Adipose tissue (tissue), 3 donors: ENCODE results near the gene PUS1. TPM values are rescaled to one million over a fixed set of nuclear protein-coding genes. Genes with fewer than 3 reads are reported as not detected.

Experiments
- polyA plus RNA-seq, 3 donors: library from polyadenylated mRNA; stranded (reverse); fragments of 200-250 nt; gene quantifications; one replicate each; pipeline ENCODE4 v1.2.3, GENCODE V29; 2013
- donor health status: healthy with polysubstance abuse.
- donor health status: Bipolar disorder and iron deficiency.
- donor health status: healthy.

Gene PUS1
- polyA plus RNA-seq, 3 donors = 13.6 to 37.0 (median 16.6) TPM

Other genes with a start within 250 kb of the PUS1 start
- gene SFSWAP, start 218.2 kb upstream of the PUS1 start, polyA plus RNA-seq = 10 to 100 TPM; 16.0 to 28.4 (median 18.1) TPM
- gene MMP17, start 100.9 kb upstream of the PUS1 start, polyA plus RNA-seq = 1 to 10 TPM; 2.7 to 7.5 (median 7.4) TPM
- gene ULK1, start 34.7 kb upstream of the PUS1 start, polyA plus RNA-seq = 10 to 100 TPM; 13.7 to 47.1 (median 26.2) TPM
- 10 to 100 TPM in 2 of 3 donors, 1 to 10 TPM in 1; 6.1 to 14.3 (median 11.0) TPM for gene EP400, start 20.7 kb downstream of the PUS1 start, polyA plus RNA-seq
- 10 to 100 TPM; 14.3 to 19.0 (median 14.6) TPM for gene DDX51, start 215.0 kb downstream of the PUS1 start, polyA plus RNA-seq
- gene NOC4L, start 215.2 kb downstream of the PUS1 start, polyA plus RNA-seq = 10 to 100 TPM; 15.8 to 22.6 (median 18.0) TPM